Measurements from ENCODE around the gene SLC8A3. TPM values are rescaled to one million over a fixed set of nuclear protein-coding genes. Genes with fewer than 3 reads are reported as not detected.

Gene SLC8A3, protein sequence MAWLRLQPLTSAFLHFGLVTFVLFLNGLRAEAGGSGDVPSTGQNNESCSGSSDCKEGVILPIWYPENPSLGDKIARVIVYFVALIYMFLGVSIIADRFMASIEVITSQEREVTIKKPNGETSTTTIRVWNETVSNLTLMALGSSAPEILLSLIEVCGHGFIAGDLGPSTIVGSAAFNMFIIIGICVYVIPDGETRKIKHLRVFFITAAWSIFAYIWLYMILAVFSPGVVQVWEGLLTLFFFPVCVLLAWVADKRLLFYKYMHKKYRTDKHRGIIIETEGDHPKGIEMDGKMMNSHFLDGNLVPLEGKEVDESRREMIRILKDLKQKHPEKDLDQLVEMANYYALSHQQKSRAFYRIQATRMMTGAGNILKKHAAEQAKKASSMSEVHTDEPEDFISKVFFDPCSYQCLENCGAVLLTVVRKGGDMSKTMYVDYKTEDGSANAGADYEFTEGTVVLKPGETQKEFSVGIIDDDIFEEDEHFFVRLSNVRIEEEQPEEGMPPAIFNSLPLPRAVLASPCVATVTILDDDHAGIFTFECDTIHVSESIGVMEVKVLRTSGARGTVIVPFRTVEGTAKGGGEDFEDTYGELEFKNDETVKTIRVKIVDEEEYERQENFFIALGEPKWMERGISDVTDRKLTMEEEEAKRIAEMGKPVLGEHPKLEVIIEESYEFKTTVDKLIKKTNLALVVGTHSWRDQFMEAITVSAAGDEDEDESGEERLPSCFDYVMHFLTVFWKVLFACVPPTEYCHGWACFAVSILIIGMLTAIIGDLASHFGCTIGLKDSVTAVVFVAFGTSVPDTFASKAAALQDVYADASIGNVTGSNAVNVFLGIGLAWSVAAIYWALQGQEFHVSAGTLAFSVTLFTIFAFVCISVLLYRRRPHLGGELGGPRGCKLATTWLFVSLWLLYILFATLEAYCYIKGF
- not detected in 2 replicates for total RNA-seq
- polyA plus RNA-seq: not detected in 2 replicates
- polyA plus RNA-seq (2011; cell fraction: cytosol; rRNA removed): 0.03 TPM in 1 of 2 replicates, not detected in the other
- polyA plus RNA-seq (2011; cell fraction: nucleus; rRNA removed): 0.04 TPM in 1 of 2 replicates, not detected in the other
- polyA plus RNA-seq (2012): not detected in 2 replicates
- polyA minus RNA-seq: 0.32 TPM in 1 of 2 replicates, not detected in the other
- polyA minus RNA-seq (2011; cell fraction: cytosol; rRNA and poly(A)+ RNA removed): not detected
- polyA minus RNA-seq (2011; cell fraction: nucleus; rRNA and poly(A)+ RNA removed): 0.14 TPM in 1 of 2 replicates, not detected in the other
- percentile 5 among the genes with signal in this experiment for Bru-seq, nascent RNA
- percentile 8 among the genes with signal in this experiment for BruChase-seq, experiment 1, labeled RNA remaining after a 6-hour chase
- BruChase-seq, experiment 2, labeled RNA remaining after a 2-hour chase: percentile 6 among the genes with signal in this experiment
- long read RNA-seq: 0 reads

DNA sequence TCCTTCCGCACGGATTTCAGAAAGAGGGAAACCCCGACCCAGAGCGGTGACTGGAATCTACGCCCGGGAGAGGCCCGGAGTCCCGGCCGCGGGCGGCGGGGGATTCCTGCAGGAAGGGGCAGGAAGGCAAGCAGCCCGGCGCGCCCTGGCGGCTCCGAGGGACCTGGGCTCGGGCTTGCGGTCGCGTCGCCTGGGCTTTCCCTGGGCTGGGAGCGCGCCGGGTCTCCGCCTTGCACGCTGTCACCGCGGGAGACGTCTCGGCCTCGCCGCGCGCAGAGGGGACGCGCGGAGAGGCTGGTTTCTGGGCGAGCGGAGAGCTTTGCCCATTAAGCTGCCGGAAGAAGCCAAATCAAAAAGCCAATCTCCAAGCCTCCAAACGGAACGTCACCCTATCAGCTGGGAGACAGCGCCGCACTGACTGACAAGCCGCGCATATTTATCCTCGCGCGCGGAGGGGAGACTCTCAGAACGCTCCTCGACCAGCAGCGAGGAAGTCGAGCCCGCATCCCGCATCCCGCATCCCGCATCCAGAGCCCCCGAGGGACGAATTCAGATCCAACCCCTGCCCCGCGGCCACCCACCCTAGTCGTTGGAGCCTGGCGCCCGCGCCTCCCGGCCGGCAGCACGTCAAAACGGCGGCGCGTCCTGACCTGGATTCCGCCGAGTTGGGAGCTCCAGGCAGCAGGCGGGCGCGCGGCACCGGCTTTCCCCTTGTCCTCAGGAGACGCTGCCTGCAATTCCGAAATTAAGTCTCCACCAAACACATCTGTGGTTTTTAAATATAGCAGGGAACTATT, at the start of gene SLC8A3:
Gene SLC8A3 (minus strand): TSS at position 293 of the 797 bp plus-strand sequence. CDS start 20,529 bp downstream, outside the sequence.
- no peak within 1 kb of the TSS for H3K27ac ChIP-seq (ENCODE audit: insufficient read depth, low read depth, low read length)
- H3K36me3 ChIP-seq (ENCODE audit: control insufficient read depth in 2 of 2, extremely low read depth in 1 of 2, insufficient read depth in 2 of 2, low read length in 2 of 2): no peaks in the 10 kb centered on the region
- TF ChIP-seq FOS (IDR thresholded peaks at IDR 0.05; ENCODE audit: borderline replicate concordance, insufficient read depth, low read length): no peak
- no peak for TF ChIP-seq GATA2 (IDR thresholded peaks at IDR 0.05; ENCODE audit: insufficient read depth, insufficient read length, low read depth, low read length)
- no peak for TF ChIP-seq MYC (IDR thresholded peaks at IDR 0.05; ENCODE audit: low read depth, low read length)
- no peak for TF ChIP-seq EZH2 (IDR thresholded peaks at IDR 0.05; ENCODE audit: borderline replicate concordance, low read depth, low read length, severe bottlenecking)
- no peak for TF ChIP-seq POLR2AphosphoS5 (IDR thresholded peaks at IDR 0.05; ENCODE audit: insufficient read depth, low read depth, low read length)
- TF ChIP-seq, protein P1, sequence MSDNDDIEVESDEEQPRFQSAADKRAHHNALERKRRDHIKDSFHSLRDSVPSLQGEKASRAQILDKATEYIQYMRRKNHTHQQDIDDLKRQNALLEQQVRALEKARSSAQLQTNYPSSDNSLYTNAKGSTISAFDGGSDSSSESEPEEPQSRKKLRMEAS (IDR thresholded peaks at IDR 0.05; ENCODE audit: insufficient read depth, insufficient read length): no peak
- TF ChIP-seq, protein P2, sequence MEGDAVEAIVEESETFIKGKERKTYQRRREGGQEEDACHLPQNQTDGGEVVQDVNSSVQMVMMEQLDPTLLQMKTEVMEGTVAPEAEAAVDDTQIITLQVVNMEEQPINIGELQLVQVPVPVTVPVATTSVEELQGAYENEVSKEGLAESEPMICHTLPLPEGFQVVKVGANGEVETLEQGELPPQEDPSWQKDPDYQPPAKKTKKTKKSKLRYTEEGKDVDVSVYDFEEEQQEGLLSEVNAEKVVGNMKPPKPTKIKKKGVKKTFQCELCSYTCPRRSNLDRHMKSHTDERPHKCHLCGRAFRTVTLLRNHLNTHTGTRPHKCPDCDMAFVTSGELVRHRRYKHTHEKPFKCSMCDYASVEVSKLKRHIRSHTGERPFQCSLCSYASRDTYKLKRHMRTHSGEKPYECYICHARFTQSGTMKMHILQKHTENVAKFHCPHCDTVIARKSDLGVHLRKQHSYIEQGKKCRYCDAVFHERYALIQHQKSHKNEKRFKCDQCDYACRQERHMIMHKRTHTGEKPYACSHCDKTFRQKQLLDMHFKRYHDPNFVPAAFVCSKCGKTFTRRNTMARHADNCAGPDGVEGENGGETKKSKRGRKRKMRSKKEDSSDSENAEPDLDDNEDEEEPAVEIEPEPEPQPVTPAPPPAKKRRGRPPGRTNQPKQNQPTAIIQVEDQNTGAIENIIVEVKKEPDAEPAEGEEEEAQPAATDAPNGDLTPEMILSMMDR (IDR thresholded peaks at IDR 0.05; ENCODE audit: extremely low read depth in 1 of 2, insufficient read depth in 1 of 2, low read depth in 1 of 2, low read length in 2 of 2): no peak
- TF ChIP-seq JUN (IDR thresholded peaks at IDR 0.05; ENCODE audit: borderline replicate concordance, insufficient read depth, insufficient read length, low read depth): no peak
- TF ChIP-seq POLR2A (IDR thresholded peaks at IDR 0.05; ENCODE audit: low read depth, low read length): no peak
- H2AFZ ChIP-seq (ENCODE audit: low read depth, low read length): peak within 1 kb of the TSS; percentile 91
- peaks cover 18 to 30% of the 10 kb centered on the region in 2 experiments for H3K27me3 ChIP-seq (ENCODE audit: control insufficient read depth in 2 of 2, insufficient read depth in 2 of 2, low read length in 2 of 2)
- H3K9me1 ChIP-seq (replicated peaks; ENCODE audit: control insufficient read depth, extremely low read depth, insufficient read depth, low read length): no peaks in the 10 kb centered on the region
- ChIA-PET POLR2A (no interaction called here), CTCF (interaction anchor here (0.9 kb wide), 2 partner anchors 18 to 101 kb away, joined by 3 to 5 read pairs; no protein-coding TSS in a partner anchor)
- peak within 1 kb of the TSS; percentile 37 to 59 (median 51) for H3K4me3 ChIP-seq (replicated peaks in 1 of 3; ENCODE audit: insufficient read depth in 1 of 3, low read depth in 1 of 3, low read length in 3 of 3)
- FAIRE-seq (peak; percentile 77), DNase-seq (ENCODE audit: low read depth, low spot score) (peak; percentile 35)
- H3K4me1 ChIP-seq (ENCODE audit: control insufficient read depth, extremely low read depth, insufficient read depth, low read length): peaks cover 19% of the 10 kb centered on the region
- no TSS peak for BruUV-seq (replicated peaks)
- H3K9ac ChIP-seq (replicated peaks; ENCODE audit: extremely low read depth, insufficient read depth, low read length): no peak within 1 kb of the TSS
- H3K9me3 ChIP-seq (replicated peaks; ENCODE audit: control insufficient read depth, insufficient read depth, low read length): no peaks in the 10 kb centered on the region
- H3K4me2 ChIP-seq (ENCODE audit: insufficient read depth, low read length): peak within 1 kb of the TSS; percentile 93
- H3K79me2 ChIP-seq (ENCODE audit: control insufficient read depth, insufficient read depth, low read length): no peaks in the 10 kb centered on the region
- H4K20me1 ChIP-seq (replicated peaks; ENCODE audit: control insufficient read depth, extremely low read depth, insufficient read depth, low read length): no peaks in the 10 kb centered on the region
- intact Hi-C loops (cut with micrococcal nuclease) (loop anchor here (5.0 to 10.0 kb wide), 2 partner anchors 168 to 376 kb away; partner anchors contain the start of gene COX16), dilution Hi-C loops (cut with MboI; ENCODE audit: extremely low pct_ligation_motif_present, low sequenced_read_pairs) (no loop called here)

Data from endothelial cell of umbilical vein (primary cell).